ENCODE measurements around the gene BLTP3B.

BLTP3B gene

GRCh38 chr12:100114574-100114973 is 28.1 kb downstream of the BLTP3B start:
- DNase-seq = no peak

- DNase-seq = no peak
These were observed 32.4 kb downstream of the BLTP3B start for GRCh38 chr12:100110276-100110675.

GRCh38 chr12:100106861-100107260 is 35.8 kb downstream of the BLTP3B start:
- no peak for DNase-seq

- DNase-seq = no peak
These were observed 37.0 kb downstream of the BLTP3B start for GRCh38 chr12:100105661-100106060.

- no peak for DNase-seq
These were observed 41.7 kb downstream of the BLTP3B start for GRCh38 chr12:100101000-100101399.

All from T-helper 9 cell (primary cell).